ENCODE measurements around the gene SLAMF1.
"Not testable (repeated sequence)": the region's sequence is repeated elsewhere in the genome, so short reads cannot be mapped to it uniquely, and the experiment has no call there.

Gene SLAMF1, protein sequence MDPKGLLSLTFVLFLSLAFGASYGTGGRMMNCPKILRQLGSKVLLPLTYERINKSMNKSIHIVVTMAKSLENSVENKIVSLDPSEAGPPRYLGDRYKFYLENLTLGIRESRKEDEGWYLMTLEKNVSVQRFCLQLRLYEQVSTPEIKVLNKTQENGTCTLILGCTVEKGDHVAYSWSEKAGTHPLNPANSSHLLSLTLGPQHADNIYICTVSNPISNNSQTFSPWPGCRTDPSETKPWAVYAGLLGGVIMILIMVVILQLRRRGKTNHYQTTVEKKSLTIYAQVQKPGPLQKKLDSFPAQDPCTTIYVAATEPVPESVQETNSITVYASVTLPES

DNA sequence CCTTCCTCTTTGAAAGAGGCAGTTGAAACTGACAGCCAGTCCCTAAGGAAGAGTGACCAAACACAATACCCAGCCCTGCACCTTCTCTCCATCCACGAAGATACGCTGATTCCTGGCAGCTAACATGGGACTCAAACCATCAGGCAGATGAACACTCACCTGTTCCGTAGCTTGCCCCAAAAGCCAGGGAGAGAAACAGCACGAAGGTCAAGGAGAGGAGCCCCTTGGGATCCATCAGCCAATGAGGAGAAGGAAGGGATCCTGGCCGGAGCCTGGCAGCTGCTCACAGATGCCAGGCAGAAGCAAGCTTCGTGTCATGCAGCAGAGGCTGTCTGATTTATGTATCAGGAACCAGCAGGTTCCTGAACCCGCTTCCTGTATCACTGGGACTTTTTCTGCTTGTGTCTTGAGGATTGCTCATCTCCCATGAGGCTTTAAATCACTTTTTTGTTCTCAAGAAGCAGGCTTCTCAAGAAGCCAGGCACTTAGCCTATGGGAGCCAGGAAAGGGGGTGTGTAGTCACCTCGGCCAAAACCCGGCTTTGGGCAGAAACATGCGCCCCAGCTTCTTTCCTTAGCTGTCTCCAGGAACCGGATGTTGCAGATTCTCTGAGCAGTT is at the start of gene SLAMF1:
TSS of gene SLAMF1 (minus strand) at position 334 of the 618 bp plus-strand sequence. CDS start at position 235, 99 bp downstream.
- no peak for DNase-seq (ENCODE audit: low read depth)

DNA sequence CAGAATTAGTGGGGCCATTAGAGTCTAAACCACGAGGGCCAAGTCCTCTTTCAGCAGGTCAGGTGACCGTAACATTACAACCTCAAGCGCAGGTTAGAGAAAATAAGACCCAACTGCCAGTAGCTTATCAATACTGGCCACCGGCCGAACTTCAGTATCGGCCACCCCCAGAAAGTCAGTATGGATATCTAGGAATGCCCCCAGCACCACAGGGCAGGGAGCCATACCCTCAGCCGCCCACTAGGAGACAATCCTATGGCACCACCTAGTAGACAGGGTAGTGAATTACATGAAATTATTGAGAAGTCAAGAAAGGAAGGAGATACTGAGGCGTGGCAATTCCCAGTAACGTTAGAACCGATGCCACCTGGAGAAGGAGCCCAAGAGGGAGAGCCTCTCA is 45.5 kb upstream of the SLAMF1 start:
- DNase-seq (ENCODE audit: low read depth) = not testable (repeated sequence)

DNA sequence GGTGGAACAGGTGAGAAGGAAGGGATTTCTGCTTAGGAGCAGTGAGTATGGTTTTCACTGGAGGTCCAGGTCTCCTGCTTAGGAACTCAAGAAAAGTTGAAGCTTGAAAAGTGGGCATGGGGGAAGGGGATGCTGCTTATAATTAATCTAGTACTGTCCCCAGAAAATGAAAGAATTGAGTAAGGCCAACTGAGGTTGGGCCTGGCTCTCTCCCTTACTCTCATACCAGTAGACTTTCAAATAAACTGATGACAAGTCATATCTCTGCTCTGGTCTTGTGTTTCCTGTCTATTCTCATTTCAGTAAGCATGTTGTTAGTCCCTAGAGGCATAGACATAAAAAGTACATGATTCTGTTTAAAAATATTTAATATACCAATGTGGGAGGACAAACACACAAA is 38.4 kb upstream of the SLAMF1 start:
- DNase-seq (ENCODE audit: low read depth) = no peak

DNA sequence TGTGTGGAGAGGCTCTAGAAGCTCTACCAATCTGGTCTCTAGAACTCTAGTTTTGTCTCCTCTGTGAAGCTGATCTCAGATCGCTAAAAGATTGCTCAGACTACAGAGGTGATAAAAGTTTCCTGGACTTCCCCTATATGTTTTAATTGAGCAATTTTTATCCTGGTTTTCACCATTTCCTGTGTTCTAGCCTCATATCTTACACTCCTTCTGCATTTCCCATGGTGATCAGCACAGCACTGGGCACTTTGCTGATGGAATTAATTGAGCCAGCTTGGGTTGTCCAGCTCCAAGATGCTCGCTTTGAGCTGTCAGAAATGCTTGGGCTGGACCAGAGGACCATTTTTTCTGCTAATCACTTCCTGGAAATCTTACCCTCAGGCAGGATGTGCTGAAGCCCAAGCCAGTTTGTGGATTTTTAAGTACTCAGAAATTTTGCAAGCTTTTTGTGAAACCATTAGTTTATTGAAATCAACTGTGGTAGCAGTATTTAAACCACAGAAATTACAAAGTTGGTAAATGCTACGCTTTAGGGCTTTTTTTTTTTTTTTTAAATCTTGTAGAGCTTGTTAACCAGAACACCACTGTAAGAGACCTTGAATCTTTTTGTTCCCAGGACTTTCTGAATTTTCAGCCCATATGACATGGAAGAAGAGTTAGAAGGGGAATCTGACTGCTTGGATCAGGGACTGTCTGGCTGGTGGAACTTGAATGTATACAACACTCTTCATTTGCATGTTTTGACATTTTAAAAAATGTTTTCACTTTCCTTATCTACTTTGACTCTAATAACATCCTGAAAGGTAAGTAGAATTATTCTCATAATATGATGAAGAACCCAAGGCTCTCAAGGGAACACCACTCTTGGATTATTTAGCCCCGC is 36.4 kb upstream of the SLAMF1 start:
- DNase-seq (ENCODE audit: low read depth) = no peak

DNA sequence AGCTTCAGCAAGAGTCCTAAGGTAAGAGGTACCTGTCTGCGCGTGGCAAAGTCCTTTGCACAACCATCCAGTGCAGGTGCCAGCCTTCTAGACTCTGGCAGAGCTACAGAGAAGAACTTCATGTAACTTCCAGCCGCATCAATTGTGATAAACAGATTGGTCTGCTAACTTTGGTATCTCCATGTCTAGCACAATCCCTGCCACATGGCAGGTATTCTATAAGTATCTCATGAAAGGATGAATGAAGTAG is 35.0 kb upstream of the SLAMF1 start:
- DNase-seq (ENCODE audit: low read depth) = no peak

DNA sequence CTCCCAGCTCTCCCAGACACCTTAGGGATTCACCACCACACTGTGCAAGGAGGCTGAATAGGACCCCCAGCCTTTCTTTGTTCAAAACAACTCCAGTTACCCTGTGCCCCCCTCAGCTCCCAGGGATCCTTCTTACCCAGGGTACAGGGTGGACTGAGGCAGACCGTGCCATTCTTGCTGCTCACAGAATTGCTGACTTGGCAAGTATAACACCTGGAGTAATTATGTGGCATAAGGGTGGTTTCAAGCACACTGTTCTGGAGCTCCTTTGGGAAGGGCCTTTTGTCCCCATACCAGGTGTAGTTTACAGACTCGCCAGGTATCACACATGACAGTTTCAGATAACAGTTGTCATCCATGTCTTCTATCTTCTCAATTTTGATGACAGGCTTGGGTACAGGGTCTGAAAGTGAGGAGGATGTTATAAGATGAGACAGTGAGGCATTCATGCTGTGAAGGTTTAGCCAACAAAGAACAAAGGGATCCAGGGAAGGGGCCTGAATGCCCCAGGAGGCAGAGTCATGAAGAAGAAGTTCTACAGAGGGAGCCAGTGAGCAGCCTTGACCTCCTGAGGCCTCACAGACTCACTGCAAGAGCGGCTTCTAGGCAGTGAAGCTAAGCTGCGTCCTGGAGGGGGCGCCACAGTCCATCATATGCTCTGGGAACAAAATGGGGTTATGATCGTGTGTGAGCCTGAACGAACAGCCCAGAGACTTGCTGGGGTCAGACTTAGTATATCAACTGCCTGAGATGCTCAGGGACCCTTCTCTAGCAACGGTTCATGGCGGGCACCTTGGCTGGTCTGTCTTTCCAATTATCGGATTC is 34.4 kb upstream of the SLAMF1 start:
- DNase-seq (ENCODE audit: low read depth) = peak; percentile 76

DNA sequence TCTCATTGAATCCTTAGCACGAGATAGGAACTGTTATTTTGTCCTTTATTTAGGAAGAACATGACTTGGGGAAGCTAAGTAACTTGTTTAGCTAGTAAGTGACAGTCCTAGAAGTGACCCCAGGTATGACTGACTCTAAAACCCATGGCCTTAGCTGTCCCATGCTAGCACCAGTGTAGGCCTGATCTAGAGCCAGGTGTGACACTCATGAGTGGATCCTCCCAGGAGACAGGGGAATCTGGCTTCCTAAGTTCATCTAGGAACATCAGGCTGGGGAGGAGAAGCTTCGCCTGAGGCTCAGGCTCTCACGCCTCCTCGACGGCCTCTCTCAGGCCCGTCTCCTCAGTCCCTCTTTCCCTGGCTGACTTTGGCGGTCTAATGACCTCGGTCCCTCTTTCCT is 33.6 kb upstream of the SLAMF1 start:
- DNase-seq (ENCODE audit: low read depth) = no peak

DNA sequence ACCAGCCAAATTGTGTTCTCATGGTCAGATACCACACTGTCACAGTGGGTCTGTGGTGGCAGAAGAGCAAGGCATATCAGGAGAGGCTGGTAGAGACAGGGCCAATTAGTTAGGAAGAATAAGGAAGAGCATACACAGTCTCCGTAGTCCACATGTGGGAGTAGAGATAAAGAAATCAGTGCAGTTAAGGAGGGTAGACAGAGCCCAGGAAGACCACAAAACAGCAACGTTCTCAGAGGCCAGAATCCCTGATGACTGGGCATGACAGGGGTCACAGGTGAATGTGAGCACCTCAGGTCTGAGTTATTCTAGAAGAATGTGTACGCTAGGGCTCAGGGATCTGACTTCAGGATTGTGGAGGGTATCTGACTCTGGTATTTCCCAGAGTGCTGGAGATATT is 33.0 kb upstream of the SLAMF1 start:
- DNase-seq (ENCODE audit: low read depth) = no peak

DNA sequence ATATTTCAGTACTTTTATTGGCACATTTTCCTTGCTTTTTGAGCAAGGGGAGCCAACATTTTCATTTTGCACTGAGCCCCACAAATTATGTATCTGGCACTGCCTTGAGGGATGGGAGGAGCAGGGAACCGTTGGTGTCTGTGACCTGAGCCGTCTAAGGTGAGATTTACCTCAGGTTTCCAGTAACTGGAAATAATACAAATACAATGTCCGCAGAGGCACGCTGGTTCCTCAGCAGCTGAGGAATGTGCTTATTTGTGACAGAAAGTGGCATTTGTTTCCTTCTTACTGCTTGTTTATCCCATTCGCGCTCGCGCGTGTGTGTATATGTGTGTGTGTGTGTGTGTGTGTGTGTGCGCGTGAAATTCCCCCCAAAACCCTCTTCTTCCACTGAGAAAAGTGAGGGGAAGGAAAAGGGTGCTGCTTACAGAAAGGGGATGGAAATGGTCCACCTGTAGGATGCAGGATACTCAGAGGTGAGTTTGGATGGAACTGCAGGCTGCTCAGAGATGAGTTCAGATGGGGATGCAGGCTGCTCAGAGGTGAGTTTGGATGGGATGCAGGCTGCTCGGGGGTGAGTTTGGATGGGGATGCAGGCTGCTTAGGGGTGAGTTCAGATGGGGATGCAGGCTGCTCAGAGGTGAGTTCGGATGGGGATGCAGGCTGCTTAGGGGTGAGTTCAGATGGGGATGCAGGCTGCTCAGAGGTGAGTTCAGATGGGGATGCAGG is 30.2 kb upstream of the SLAMF1 start:
- no peak for DNase-seq (ENCODE audit: low read depth)

DNA sequence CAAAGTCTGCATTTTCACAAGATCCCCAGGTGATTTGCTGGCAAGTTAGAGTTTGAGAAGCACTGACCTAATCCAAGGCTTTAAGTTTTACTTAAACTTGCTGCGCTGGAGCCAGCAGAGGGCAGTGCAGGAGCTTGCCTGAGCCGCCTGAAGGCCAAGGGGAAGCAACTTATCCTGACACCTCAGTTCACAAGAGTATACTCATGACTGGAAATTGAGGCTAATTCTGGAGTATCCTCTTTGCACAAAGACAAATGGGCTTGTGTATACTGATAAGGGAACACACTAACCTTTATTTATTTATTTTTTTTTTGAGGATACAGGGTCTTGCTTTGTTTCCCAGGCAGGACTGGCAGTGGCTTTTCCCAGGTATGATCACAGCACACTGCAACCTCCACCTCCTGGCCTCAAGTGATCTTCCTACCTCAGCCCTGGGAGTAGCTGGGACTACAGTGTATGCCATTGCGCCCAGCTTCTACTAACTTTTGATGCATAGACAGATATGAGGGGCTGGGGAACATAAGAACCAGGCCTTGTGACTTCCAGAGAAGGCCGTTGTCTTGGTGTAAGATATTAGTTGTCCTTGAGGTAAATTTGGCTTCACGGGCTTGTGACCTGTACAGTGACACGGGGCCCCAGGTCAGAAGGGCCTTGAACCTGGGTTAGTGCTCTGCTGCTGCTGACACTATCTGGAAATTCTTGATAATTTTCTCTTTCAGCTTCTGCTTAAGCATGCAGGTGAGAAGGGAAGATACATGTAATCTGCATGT is 29.0 kb upstream of the SLAMF1 start:
- peak; percentile 57 for DNase-seq (ENCODE audit: low read depth)

DNA sequence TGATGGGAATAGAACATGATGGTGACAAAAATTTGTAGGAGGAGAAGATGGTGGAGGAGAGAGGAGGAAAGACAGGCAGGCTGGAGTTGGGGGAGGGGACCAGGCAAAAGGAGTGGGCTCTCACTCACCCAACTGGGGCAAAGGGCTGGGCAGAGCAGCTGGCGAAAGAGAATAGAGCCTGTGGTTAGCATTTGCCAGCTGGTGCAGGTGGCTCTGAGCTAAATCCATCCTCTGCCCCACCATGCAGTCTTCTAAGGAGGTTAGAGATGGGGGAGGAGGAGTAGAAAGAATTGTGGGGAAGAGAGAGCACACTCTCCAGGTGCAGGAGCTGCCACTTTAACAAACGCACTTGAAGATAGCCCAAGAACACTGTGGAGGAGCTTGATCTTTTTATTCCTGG is 27.6 kb upstream of the SLAMF1 start:
- DNase-seq (ENCODE audit: low read depth) = no peak

DNA sequence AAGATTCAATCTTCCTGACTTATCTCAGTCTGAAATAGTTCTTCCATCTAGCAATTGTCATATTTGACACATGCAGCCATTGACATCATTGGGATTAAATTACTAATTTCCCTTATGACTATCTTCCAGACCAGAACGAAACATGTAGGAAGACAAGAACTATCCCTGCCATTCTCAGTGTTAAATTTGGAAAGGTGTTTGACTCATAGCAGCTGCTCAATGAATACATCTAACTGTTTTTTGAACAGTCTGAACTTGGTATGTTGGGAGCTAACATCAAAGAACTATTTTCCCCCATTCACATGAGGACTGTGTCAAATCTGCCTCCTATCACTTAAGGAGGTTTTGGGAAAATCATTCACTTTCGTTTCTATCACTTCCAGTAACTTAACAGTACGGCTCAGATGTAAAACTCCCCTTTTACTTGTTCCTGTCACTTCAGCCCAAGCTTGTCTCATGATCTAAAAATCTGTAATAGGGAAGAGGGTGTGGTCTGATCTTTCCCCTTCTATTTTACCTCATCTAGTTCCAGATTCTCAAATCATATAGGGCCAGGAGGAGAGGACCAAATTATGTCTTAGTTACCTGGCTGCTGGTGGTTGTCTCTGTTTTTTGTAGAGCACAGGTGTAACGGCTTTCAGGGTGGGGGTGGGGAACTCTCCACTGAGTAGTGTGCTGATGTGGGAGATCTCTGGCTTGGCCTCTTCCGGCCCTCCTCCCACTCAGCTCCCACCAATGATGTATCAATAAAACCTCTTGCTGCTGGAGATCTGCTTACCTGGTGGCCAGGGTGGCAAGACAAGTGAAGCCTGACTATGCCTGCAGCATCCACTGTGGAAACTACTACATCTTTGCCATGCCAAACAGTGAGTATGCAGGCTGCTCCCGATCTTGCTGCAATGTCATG is 26.2 kb upstream of the SLAMF1 start:
- DNase-seq (ENCODE audit: low read depth) = no peak

DNA sequence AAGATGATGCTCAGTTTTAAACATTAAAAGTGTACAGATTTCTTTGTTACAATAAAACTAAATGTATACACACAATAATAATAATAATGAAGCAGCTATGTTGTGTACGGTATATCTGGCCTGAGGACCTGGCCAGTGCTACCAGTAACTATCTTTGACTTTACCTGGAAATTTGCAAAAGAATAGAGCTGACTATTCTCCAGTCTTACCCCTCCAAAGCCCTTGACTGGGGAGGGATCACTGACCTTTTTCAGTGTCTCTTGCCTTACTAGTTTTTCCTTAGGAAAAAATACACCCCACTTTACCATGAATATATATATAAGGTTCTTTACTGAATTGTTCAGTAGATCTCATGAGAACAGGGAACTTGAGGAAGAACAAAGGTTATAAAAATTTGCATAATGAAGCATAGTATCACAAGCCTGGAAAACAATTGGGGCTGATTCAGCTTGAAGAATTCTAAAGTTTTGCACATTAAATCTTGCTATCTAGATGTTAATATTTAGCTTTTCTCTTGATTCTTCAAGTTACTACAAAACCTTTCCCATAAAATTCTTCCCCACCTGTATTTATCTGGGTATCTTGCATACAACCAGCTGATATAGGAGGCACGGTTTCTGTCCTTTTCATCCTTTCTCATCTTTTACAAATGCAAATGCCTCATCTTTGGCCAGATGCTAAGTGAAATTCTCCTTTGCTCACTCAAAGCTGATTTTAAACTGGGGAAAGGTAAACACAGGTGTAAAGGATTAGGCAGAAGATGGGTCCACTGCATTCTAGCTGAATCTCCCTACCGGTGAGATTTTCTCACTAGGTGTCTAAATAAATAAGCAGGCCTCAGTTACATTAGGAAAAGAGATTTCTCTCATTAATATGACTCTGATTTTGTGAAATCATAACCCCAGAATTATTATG is 25.0 kb upstream of the SLAMF1 start:
- no peak for DNase-seq (ENCODE audit: low read depth)

DNA sequence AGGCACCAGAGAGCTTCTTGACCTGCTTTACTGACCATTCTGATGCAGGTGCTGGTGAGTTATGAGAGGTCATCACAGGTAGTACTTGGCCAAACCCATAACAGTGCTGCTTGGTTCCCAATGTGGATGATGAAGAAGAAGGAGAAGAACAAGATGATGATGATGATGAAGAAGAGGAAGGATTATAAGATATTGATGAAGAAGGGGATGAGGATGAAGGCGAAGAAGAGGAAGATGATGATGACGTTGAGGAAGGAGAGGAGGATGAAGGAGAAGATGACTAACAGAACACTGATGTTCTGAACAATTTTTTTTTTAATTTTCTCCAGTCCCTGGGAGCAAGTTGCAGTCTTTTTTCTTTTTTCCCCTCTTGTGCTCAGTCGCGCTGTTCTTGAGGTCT is 23.9 kb upstream of the SLAMF1 start:
- no peak for DNase-seq (ENCODE audit: low read depth)

DNA sequence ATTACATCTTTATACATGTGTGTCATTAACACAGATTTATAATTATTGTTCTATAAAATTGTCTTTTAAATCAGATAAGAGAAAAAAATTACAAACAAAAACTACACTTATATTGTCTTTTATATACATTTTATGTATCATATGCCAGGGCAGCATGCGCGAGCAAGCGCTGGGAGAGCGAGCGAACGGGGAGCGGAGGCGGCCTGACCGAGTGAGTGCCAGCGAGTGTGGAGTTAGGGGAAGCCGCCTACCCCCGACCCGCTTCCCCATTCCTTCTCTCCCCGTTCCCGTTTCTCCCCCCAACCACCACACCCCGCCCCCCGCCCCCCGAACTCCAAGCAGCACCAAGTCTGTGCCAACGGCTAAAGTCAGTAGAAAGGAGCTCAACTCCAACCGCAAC is 23.0 kb upstream of the SLAMF1 start:
- DNase-seq (ENCODE audit: low read depth) = no peak

DNA sequence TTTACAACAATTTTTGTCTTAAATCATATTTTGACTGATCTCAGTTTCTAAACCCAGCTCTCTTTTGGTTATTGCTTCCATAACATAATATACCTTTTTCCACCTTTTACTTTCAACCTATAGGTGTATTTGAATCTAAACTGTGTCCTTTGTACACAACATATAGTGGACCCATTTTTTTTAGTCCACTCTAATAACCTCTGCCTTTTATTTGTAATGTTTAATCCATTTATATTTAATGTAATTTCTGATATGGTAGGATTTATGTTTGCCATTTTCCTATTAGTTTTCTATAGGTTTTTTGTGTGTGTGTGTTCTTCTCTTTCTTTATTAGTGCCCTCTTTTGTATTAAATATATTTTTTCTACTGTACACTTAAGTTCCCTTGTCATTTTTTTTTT is 22.4 kb upstream of the SLAMF1 start:
- DNase-seq (ENCODE audit: low read depth) = no peak

DNA sequence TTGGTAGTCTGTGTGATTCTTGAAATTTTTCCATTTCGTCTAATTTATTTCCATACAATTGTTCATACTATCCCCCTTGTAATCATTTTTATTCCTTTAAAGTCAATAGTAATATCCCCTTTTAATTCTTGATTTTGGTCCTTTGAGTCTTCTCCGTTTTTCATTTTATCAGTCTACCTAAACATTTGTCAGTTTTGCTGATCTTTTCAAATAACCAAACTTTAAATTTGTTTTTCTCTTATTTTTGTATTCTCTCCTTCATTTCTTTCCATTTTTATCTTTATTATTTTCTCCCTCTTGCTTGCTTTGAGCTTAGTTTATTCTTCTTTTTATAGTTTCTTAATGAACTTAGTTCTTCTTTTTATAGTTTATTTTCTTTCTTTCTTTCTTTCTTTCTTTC is 21.1 kb upstream of the SLAMF1 start:
- DNase-seq (ENCODE audit: low read depth) = no peak

DNA sequence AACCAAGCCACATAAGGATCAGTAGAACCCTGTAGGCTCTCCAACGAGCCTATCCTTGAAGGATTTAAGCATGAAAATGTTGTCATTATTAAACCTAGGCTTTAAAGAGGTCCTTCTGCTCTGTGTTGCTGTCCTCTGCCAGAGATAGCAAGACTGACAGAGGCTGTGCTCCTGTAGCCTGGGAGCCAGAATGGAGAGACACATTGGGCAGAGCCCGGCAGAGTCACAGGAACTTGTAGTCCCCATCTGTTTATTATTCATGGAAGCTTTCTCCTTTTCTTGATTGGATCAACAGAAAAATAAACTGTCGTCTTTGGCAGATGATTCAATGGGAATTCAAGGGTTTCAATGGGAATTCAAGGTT is 19.2 kb upstream of the SLAMF1 start:
- no peak for DNase-seq (ENCODE audit: low read depth)
